SU-DHL-6 (cell line): ENCODE measurements around the gene MINPP1.

Experiments used
- H2AFZ ChIP-seq: fragments of 200-600 bp; sonication (generic); 2 replicates; pipeline ENCODE4 v1.6.1; 2014; ENCODE audit warnings: low read depth, mild to moderate bottlenecking, moderate library complexity, mixed read lengths, antibody characterized with exemption, low read length; ENCODE audit not compliant: severe bottlenecking
- H3F3A ChIP-seq: fragments of 200-600 bp; shearing (Covaris generic); 2 replicates; pipeline ENCODE4 v1.6.0; 2016; ENCODE audit warnings: antibody characterized with exemption, mild to moderate bottlenecking; ENCODE audit not compliant: insufficient read depth
- H3K27ac ChIP-seq: fragments of 200-600 bp; sonication (generic); 2 replicates; pipeline ENCODE4 v1.5.1; 2016; ENCODE audit warnings: low read depth, mild to moderate bottlenecking, low read length, moderate library complexity, mixed read lengths
- H3K27me3 ChIP-seq: fragments of 200-600 bp; sonication (generic), shearing (Covaris generic); 2 replicates; pipeline ENCODE4 v1.6.0; 2014; ENCODE audit warnings: mild to moderate bottlenecking, low read length
- H3K36me3 ChIP-seq: fragments of 200-600 bp; sonication (generic); 2 replicates; pipeline ENCODE4 v1.6.1; 2014; ENCODE audit warnings: mild to moderate bottlenecking, low read length, mixed read lengths
- H3K4me2 ChIP-seq: fragments of 300-600, 200-600 bp; shearing (Covaris generic), sonication (generic); 2 replicates; pipeline ENCODE4 v1.6.0; 2014; ENCODE audit warnings: low read length, low read depth, mild to moderate bottlenecking; ENCODE audit not compliant: poor library complexity, severe bottlenecking
- H3K4me3 ChIP-seq: fragments of 200-600 bp; sonication (generic); 2 replicates; pipeline ENCODE4 v1.5.1; 2014; ENCODE audit warnings: antibody characterized with exemption, low read length, mild to moderate bottlenecking, mixed read lengths; ENCODE audit not compliant: insufficient read depth, poor library complexity, severe bottlenecking
- H3K79me2 ChIP-seq: fragments of 200-600 bp; sonication (generic); 2 replicates; pipeline ENCODE4 v1.6.1; 2014; ENCODE audit warnings: mild to moderate bottlenecking, low read length, moderate library complexity; ENCODE audit not compliant: insufficient read depth
- H3K9ac ChIP-seq: fragments of 200-600 bp; sonication (generic); 2 replicates; pipeline ENCODE4 v1.7.0; 2014; ENCODE audit warnings: mild to moderate bottlenecking, low read length
- H3K9me2 ChIP-seq: fragments of 200-600 bp; sonication (generic); replicated peaks from 2 replicates; pipeline ENCODE4 v1.6.1; 2014; ENCODE audit warnings: low read length; ENCODE audit not compliant: insufficient read depth
- H3K9me3 ChIP-seq: fragments of 200-600 bp; sonication (generic); 2 replicates; pipeline ENCODE4 v1.6.1; 2014; ENCODE audit warnings: low read length, mixed read lengths; ENCODE audit not compliant: insufficient read depth
- H4K20me1 ChIP-seq: fragments of 200-600 bp; sonication (generic); 2 replicates; pipeline ENCODE4 v1.6.1; 2014; ENCODE audit warnings: low read depth, mild to moderate bottlenecking, antibody characterized with exemption, low read length, moderate library complexity, mixed read lengths
- EZH2phosphoT487 ChIP-seq: fragments of 200-600 bp; sonication (generic), shearing (Covaris generic); conservative IDR thresholded peaks from 2 replicates; pipeline ENCODE4 v1.6.1; 2018; ENCODE audit warnings: mild to moderate bottlenecking, antibody characterized with exemption, low read length, moderate library complexity, mixed read lengths
- TF ChIP-seq, protein P1 (sequence below): fragments of 200-600 bp; sonication (generic); IDR thresholded peaks from one replicate; pipeline ENCODE4 v1.5.1; 2017; ENCODE audit warnings: antibody characterized with exemption, mild to moderate bottlenecking, low read length, moderate library complexity; ENCODE audit not compliant: insufficient read depth, poor library complexity, severe bottlenecking

MINPP1 gene

DNA sequence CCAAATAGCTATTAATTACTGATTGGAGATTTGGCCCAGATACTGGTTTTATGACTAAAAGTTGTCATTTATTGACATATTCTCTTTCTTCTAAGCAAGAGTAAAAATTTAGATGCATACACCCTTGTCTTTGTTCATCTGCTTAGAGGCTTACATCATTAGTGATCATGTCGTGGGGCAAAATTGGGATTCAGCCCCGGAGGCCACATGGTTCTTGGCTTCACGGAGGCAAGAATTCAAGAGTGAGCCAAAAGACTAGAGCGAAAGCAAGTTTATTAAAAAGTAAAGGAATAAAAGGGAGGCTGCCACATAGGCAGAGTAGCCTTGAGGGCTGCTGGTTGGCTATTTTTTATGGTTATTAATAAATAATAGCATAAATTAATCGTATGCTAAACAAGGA is 41.1 kb downstream of the MINPP1 start:
- Histone ChIP-seq H3K27me3 (no peaks in the 10 kb centered on the region), H3K27ac (no peak overlapping the region), H3F3A (no peaks in the 10 kb centered on the region), H3K4me2 (no peak overlapping the region), H4K20me1 (no peaks in the 10 kb centered on the region), H3K79me2 (no peaks in the 10 kb centered on the region), H3K9me3 (no peaks in the 10 kb centered on the region), H3K4me3 (no peak overlapping the region), H3K36me3 (no peaks in the 10 kb centered on the region), H2AFZ (no peak overlapping the region), H3K9me2 (no peaks in the 10 kb centered on the region), H3K9ac (no peak overlapping the region)
- TF ChIP-seq, protein P1, sequence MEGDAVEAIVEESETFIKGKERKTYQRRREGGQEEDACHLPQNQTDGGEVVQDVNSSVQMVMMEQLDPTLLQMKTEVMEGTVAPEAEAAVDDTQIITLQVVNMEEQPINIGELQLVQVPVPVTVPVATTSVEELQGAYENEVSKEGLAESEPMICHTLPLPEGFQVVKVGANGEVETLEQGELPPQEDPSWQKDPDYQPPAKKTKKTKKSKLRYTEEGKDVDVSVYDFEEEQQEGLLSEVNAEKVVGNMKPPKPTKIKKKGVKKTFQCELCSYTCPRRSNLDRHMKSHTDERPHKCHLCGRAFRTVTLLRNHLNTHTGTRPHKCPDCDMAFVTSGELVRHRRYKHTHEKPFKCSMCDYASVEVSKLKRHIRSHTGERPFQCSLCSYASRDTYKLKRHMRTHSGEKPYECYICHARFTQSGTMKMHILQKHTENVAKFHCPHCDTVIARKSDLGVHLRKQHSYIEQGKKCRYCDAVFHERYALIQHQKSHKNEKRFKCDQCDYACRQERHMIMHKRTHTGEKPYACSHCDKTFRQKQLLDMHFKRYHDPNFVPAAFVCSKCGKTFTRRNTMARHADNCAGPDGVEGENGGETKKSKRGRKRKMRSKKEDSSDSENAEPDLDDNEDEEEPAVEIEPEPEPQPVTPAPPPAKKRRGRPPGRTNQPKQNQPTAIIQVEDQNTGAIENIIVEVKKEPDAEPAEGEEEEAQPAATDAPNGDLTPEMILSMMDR, result no peak
- no peak for TF ChIP-seq EZH2phosphoT487

DNA sequence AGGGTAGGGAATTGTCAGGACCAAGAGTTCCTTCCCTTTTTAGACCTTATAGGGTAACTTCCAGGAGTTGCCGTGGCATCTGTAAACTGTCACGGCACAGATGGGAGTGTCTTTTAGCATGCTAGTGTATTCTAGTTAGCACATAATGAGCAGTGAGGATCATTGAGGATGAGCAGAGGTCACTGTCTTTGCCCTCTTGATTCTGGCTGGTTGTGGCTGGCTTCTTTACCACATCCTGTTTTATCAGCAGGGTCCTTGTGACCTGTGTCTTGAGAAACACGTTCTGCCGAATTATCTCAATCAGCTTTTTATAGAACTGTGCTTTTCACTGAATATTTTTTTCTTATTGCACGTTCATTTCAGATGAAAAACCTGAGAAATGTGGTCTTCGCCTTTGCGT is 41.5 kb downstream of the MINPP1 start:
- Histone ChIP-seq H3K4me2 (no peak overlapping the region), H3K9ac (no peak overlapping the region), H3F3A (no peaks in the 10 kb centered on the region), H3K9me3 (no peaks in the 10 kb centered on the region), H2AFZ (no peak overlapping the region), H3K36me3 (no peaks in the 10 kb centered on the region), H3K9me2 (no peaks in the 10 kb centered on the region), H3K79me2 (no peaks in the 10 kb centered on the region), H3K27me3 (no peaks in the 10 kb centered on the region), H3K4me3 (no peak overlapping the region), H4K20me1 (no peaks in the 10 kb centered on the region), H3K27ac (no peak overlapping the region)
- TF ChIP-seq, protein P1, result no peak
- TF ChIP-seq EZH2phosphoT487, result no peak

DNA sequence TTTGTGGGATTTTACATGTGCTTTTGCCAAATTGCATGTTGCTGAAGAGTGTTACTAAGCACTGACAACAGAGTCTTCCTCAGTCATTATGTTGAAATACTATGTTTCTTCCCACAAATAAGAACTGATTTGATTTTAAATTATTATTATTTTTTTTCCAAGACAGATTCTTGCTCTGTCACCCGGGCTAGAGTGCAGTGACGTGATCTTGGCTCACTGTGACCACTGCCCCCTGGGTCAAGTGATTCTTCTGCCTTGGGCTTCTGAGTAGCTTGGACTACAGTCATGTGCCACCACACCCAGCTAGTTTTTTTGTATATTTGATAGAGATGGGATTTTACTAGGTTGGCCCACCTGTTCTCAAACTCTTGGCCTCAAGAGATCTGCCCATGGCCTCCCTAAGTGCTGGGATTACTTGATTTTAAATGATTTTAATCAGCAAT is 42.3 kb downstream of the MINPP1 start:
- TF ChIP-seq, protein P1, result no peak
- no peak for TF ChIP-seq EZH2phosphoT487
- H3K4me2 ChIP-seq, result no peak overlapping the region
- no peak overlapping the region for H3K9ac ChIP-seq
- no peaks in the 10 kb centered on the region for H3K27me3 ChIP-seq
- no peaks in the 10 kb centered on the region for H3K9me3 ChIP-seq
- H3K36me3 ChIP-seq, result no peaks in the 10 kb centered on the region
- H2AFZ ChIP-seq, result no peak overlapping the region
- H4K20me1 ChIP-seq, result no peaks in the 10 kb centered on the region
- no peaks in the 10 kb centered on the region for H3K9me2 ChIP-seq
- no peak overlapping the region for H3K27ac ChIP-seq
- no peaks in the 10 kb centered on the region for H3K79me2 ChIP-seq
- no peak overlapping the region for H3K4me3 ChIP-seq
- H3F3A ChIP-seq, result no peaks in the 10 kb centered on the region
